NT2/D1 (cell line): ENCODE data around the gene PON1.

Experiments
- DNase-seq: peaks from one replicate; pipeline ENCODE4 v3.0.0-alpha.2; 2011; ENCODE audit warnings: low read depth, low spot score
- H3K27me3 ChIP-seq: 2 replicates; pipeline ENCODE4 v1.6.0; 2011; ENCODE audit warnings: mild to moderate bottlenecking; ENCODE audit not compliant: insufficient read length, insufficient read depth
- H3K36me3 ChIP-seq: 2 replicates; pipeline ENCODE4 v1.6.1; 2011; ENCODE audit warnings: mild to moderate bottlenecking, low read length, mixed read lengths; ENCODE audit not compliant: insufficient read depth, insufficient read length
- H3K4me1 ChIP-seq: 2 replicates; pipeline ENCODE4 v1.5.1; 2011; ENCODE audit not compliant: insufficient read depth, insufficient read length
- H3K4me3 ChIP-seq: 2 replicates; pipeline ENCODE4 v1.5.1; 2011; ENCODE audit warnings: low read depth; ENCODE audit not compliant: insufficient read length
- H3K9ac ChIP-seq: 2 replicates; pipeline ENCODE4 v1.6.0; 2011; ENCODE audit warnings: low read depth; ENCODE audit not compliant: insufficient read length
- H3K9me3 ChIP-seq: 2 replicates; pipeline ENCODE4 v1.5.1; 2011; ENCODE audit warnings: mild to moderate bottlenecking, low read length; ENCODE audit not compliant: insufficient read depth
- SUZ12 ChIP-seq: IDR thresholded peaks from 2 replicates; pipeline ENCODE4 v1.6.1; 2011; ENCODE audit not compliant: insufficient read length, insufficient read depth; ENCODE audit errors: extremely low read depth
- YY1 ChIP-seq: IDR thresholded peaks from 2 replicates; pipeline ENCODE4 v1.6.1; 2011; ENCODE audit not compliant: insufficient read length, insufficient read depth
- ZNF274 ChIP-seq: IDR thresholded peaks from 2 replicates; pipeline ENCODE4 v1.6.1; 2011; ENCODE audit warnings: mild to moderate bottlenecking, low read depth, low read length

The PON1 gene

GRCh38 chr7:95318501-95319100, 5.7 kb downstream of the PON1 start:
- H3K4me3 ChIP-seq, result no peak overlapping the region
- H3K27me3 ChIP-seq, result no peaks in the 10 kb centered on the region
- no peak for DNase-seq
- no peak overlapping the region for H3K9ac ChIP-seq
- H3K36me3 ChIP-seq, result no peaks in the 10 kb centered on the region
- H3K9me3 ChIP-seq, result no peaks in the 10 kb centered on the region
- no peaks in the 10 kb centered on the region for H3K4me1 ChIP-seq
- no peak for TF ChIP-seq SUZ12
- TF ChIP-seq ZNF274, result no peak
- TF ChIP-seq YY1, result no peak

- Histone ChIP-seq H3K9ac (no peak overlapping the region), H3K4me3 (no peak overlapping the region), H3K27me3 (no peaks in the 10 kb centered on the region), H3K36me3 (no peaks in the 10 kb centered on the region), H3K9me3 (no peaks in the 10 kb centered on the region), H3K4me1 (no peaks in the 10 kb centered on the region)
- DNase-seq, result no peak
- TF ChIP-seq ZNF274, result no peak
- TF ChIP-seq YY1, result no peak
- TF ChIP-seq SUZ12, result no peak
Observed at GRCh38 chr7:95317966-95318365, 6.4 kb downstream of the PON1 start.

GRCh38 chr7:95317546-95317945, 6.8 kb downstream of the PON1 start:
- H3K4me3 ChIP-seq, result no peak overlapping the region
- H3K9me3 ChIP-seq, result no peaks in the 10 kb centered on the region
- TF ChIP-seq SUZ12, result no peak
- no peak for TF ChIP-seq YY1
- TF ChIP-seq ZNF274, result no peak
- H3K27me3 ChIP-seq, result no peaks in the 10 kb centered on the region
- DNase-seq, result no peak
- no peak overlapping the region for H3K9ac ChIP-seq
- no peaks in the 10 kb centered on the region for H3K36me3 ChIP-seq
- no peaks in the 10 kb centered on the region for H3K4me1 ChIP-seq

- Histone ChIP-seq H3K9me3 (no peaks in the 10 kb centered on the region), H3K4me3 (no peak overlapping the region), H3K36me3 (no peaks in the 10 kb centered on the region), H3K27me3 (no peaks in the 10 kb centered on the region), H3K4me1 (no peaks in the 10 kb centered on the region), H3K9ac (no peak overlapping the region)
- no peak for DNase-seq
- TF ChIP-seq ZNF274 (no peak), SUZ12 (no peak), YY1 (no peak)
Observed at GRCh38 chr7:95316588-95316987, 7.7 kb downstream of the PON1 start.

GRCh38 chr7:95312561-95312960, 11.8 kb downstream of the PON1 start:
- DNase-seq, result no peak
- Histone ChIP-seq H3K27me3 (no peaks in the 10 kb centered on the region), H3K9ac (no peak overlapping the region), H3K9me3 (no peaks in the 10 kb centered on the region), H3K4me3 (no peak overlapping the region), H3K4me1 (no peaks in the 10 kb centered on the region), H3K36me3 (no peaks in the 10 kb centered on the region)
- no peak for TF ChIP-seq YY1
- TF ChIP-seq SUZ12, result no peak
- no peak for TF ChIP-seq ZNF274

GRCh38 chr7:95311389-95311788, 12.9 kb downstream of the PON1 start:
- Histone ChIP-seq H3K4me1 (no peaks in the 10 kb centered on the region), H3K9me3 (no peaks in the 10 kb centered on the region), H3K27me3 (no peaks in the 10 kb centered on the region), H3K4me3 (no peak overlapping the region), H3K9ac (no peak overlapping the region), H3K36me3 (no peaks in the 10 kb centered on the region)
- no peak for DNase-seq
- no peak for TF ChIP-seq ZNF274
- TF ChIP-seq YY1, result no peak
- no peak for TF ChIP-seq SUZ12

- no peaks in the 10 kb centered on the region for H3K4me1 ChIP-seq
- TF ChIP-seq ZNF274 (no peak), SUZ12 (no peak), YY1 (no peak)
- H3K4me3 ChIP-seq, result no peak overlapping the region
- no peaks in the 10 kb centered on the region for H3K9me3 ChIP-seq
- H3K36me3 ChIP-seq, result no peaks in the 10 kb centered on the region
- no peak for DNase-seq
- no peak overlapping the region for H3K9ac ChIP-seq
- no peaks in the 10 kb centered on the region for H3K27me3 ChIP-seq
Observed at GRCh38 chr7:95309951-95310350, 14.4 kb downstream of the PON1 start.

GRCh38 chr7:95304990-95305389, 19.3 kb downstream of the PON1 start:
- Histone ChIP-seq H3K4me1 (no peaks in the 10 kb centered on the region), H3K4me3 (no peak overlapping the region), H3K27me3 (no peaks in the 10 kb centered on the region), H3K36me3 (no peaks in the 10 kb centered on the region), H3K9ac (no peak overlapping the region), H3K9me3 (no peaks in the 10 kb centered on the region)
- no peak for DNase-seq
- TF ChIP-seq ZNF274 (no peak), SUZ12 (no peak), YY1 (no peak)
